Endothelial cell (in vitro differentiated cells): ENCODE results near the gene EFCAB6. TPM values are rescaled to one million over a fixed set of nuclear protein-coding genes. Genes with fewer than 3 reads are reported as not detected.

Source experiments
- DNase-seq: peaks from one replicate; pipeline ENCODE4 v3.0.0; 2021; ENCODE audit warnings: low spot score
- H3K27ac Mint-ChIP-seq: one replicate; pipeline ENCODE4 v1.8.0; 2021; ENCODE audit warnings: mixed read lengths, inconsistent platforms; ENCODE audit not compliant: unreplicated experiment
- H3K27me3 Mint-ChIP-seq: one replicate; pipeline ENCODE4 v1.8.0; 2021; ENCODE audit warnings: mild to moderate bottlenecking, moderate library complexity, mixed read lengths, inconsistent platforms; ENCODE audit not compliant: unreplicated experiment
- H3K36me3 Mint-ChIP-seq: one replicate; pipeline ENCODE4 v1.8.0; 2021; ENCODE audit warnings: mild to moderate bottlenecking, low read depth, mixed read lengths, inconsistent platforms; ENCODE audit not compliant: unreplicated experiment
- H3K4me1 Mint-ChIP-seq: one replicate; pipeline ENCODE4 v1.8.0; 2021; ENCODE audit warnings: mild to moderate bottlenecking, mixed read lengths, inconsistent platforms; ENCODE audit not compliant: unreplicated experiment
- H3K4me3 Mint-ChIP-seq: one replicate; pipeline ENCODE4 v1.8.0; 2021; ENCODE audit warnings: mild to moderate bottlenecking, mixed read lengths, inconsistent platforms; ENCODE audit not compliant: unreplicated experiment
- H3K9me3 Mint-ChIP-seq: one replicate; pipeline ENCODE4 v1.8.0; 2021; ENCODE audit warnings: mixed read lengths, inconsistent platforms; ENCODE audit not compliant: unreplicated experiment
- total RNA-seq: library from RNA; stranded (reverse); fragmentation: NEBNext Ultra II Directional; extraction: Animal tissue kit (Norgen Biotek cat#: 25700); gene quantifications from one replicate; pipeline ENCODE4 v1.2.1, GENCODE V29; 2021; ENCODE audit not compliant: unreplicated experiment
- TF ChIP-seq, protein P1 (sequence below): fragments of 200-600 bp; sonication (generic); IDR thresholded peaks from one replicate; pipeline ENCODE4 v1.5.0; 2021; ENCODE audit warnings: antibody characterized with exemption; ENCODE audit not compliant: unreplicated experiment

Gene EFCAB6
- total RNA-seq, 1 donor from 2014 or later, result 0.69 TPM

DNA sequence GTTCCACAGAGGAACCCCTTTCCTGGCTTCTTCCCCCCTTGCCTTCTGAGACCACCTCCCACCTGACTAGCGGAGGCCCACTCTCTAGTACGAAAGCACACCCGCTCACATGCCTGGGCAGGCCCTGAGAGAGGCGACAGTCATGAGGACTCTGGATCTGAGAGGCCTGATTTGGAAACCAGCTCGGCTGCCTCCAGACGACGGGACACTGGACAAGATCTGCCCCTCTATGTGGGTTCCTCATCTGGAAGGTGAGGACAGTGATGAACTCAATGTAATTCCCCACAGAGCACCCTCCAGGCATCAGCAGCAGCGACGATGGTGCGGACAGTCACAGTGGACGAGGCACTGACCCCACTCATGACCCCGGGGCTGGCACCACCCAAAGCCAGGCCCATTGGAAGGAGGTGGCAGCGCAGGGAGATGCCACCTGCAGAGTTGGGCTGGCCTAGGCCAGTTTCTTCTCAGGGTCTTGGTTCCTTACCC is 42.7 kb upstream of the EFCAB6 start:
- Mint-ChIP-seq H3K9me3 (no peaks in the 10 kb centered on the region), H3K36me3 (peaks cover 12% of the 10 kb centered on the region), H3K4me3 (no peak overlapping the region), H3K27me3 (peaks cover 7% of the 10 kb centered on the region), H3K4me1 (peaks cover 60% of the 10 kb centered on the region), H3K27ac (peak overlapping the region; percentile 22)
- TF ChIP-seq, protein P1, sequence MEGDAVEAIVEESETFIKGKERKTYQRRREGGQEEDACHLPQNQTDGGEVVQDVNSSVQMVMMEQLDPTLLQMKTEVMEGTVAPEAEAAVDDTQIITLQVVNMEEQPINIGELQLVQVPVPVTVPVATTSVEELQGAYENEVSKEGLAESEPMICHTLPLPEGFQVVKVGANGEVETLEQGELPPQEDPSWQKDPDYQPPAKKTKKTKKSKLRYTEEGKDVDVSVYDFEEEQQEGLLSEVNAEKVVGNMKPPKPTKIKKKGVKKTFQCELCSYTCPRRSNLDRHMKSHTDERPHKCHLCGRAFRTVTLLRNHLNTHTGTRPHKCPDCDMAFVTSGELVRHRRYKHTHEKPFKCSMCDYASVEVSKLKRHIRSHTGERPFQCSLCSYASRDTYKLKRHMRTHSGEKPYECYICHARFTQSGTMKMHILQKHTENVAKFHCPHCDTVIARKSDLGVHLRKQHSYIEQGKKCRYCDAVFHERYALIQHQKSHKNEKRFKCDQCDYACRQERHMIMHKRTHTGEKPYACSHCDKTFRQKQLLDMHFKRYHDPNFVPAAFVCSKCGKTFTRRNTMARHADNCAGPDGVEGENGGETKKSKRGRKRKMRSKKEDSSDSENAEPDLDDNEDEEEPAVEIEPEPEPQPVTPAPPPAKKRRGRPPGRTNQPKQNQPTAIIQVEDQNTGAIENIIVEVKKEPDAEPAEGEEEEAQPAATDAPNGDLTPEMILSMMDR, result no peak
- DNase-seq, result no peak

DNA sequence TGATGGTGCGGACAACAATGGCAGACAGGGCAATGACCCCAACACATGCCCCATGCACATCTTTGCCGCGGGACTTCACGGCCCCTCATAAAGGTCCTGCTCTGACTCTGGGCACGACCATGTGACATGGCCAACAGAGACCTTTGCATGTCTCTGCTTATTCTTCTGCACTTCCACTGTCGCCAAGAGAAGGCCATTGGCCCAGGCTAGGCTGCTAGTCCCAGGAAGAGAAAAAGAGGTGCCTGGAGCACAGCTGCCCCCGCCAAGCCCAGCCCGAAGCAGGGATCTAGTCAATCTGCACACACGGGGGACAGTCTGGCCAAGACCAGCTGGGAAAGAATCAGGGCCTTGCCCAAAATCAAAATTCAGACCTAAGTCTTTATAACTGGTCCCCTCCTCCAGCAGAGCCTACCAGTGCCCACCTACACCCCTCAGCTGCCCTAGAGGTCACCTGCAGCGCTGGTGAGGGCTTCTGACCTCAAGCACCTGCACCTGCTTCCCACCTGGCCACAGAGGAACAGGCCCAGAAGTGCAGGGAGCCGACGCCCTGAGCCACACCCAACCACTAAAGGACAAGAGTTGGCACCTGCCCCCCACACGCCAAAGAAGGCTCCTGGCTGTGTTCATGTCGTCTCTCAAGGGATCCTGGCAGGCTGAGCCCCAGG is 42.1 kb upstream of the EFCAB6 start:
- Mint-ChIP-seq H3K4me3 (no peak overlapping the region), H3K4me1 (peaks cover 60% of the 10 kb centered on the region), H3K36me3 (peaks cover 10% of the 10 kb centered on the region), H3K27me3 (peaks cover 9% of the 10 kb centered on the region), H3K9me3 (no peaks in the 10 kb centered on the region), H3K27ac (no peak overlapping the region)
- TF ChIP-seq, protein P1, result no peak
- no peak for DNase-seq

DNA sequence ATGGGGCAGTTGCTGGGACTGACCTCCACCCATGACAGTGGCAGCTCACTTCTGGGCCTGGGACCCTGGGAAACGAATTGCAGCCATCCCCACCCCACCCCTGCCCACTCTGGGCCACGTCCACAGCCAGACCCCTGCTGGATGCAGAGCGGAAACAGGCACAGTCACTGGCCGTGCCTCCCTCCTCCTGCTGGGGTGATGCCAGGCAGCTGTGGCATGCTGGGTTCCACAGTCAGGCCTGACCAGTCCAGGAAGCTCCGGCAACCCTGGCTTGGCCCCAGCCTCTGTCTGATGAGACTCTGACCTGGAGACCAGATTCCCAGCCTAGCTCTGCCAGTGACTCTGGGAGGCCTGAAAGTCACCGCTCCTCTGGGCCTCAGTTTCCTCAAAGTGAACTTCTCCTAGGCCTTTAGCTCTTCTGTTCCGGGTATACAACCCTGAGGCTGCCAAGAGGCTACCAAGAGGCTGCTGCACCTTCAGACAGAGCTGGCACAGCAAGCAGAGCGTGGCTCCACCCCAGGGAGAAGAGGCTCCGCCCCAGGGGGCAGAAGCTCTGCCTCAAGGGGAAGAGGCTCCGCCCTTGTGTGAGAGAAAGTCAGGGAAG is 41.3 kb upstream of the EFCAB6 start:
- Mint-ChIP-seq H3K27me3 (peaks cover 9% of the 10 kb centered on the region), H3K4me3 (no peak overlapping the region)
- DNase-seq, result no peak

DNA sequence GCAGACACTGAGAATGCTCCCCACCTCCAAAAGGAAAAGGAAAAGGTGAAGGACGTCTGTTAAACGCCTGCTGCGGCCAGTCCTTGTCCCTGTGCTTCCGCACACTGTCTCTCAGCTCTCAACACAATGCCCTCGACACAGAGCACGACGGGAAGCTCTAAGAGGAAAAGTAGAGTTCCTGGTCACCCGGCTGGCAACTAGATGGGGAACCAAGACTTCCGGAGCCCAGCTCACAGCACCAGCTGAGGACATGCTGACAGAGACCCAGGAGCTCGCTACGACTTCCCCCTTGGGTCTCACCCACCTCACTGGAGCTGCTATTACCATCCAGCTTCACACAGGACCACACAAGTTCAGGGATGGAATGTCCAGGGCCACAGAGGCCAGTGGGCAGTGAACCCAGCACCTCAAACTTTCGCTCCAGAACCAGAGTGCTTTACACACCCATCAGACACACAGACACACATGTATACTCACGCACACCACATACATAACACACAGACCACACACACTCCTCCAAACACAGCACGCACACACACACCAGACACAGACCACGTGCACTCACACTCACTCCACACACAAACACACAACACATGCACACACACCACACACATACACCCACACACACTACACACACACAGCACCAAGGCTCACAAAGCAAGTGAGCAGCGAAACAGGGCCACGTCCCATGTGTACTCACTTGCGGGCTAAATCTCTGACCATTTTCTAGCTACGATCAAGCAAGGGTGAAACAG is 40.6 kb upstream of the EFCAB6 start:
- H3K9me3 Mint-ChIP-seq, result no peaks in the 10 kb centered on the region
- H3K4me3 Mint-ChIP-seq, result peak overlapping the region; percentile 3
- peaks cover 9% of the 10 kb centered on the region for H3K27me3 Mint-ChIP-seq
- peak overlapping the region; percentile 86 for H3K27ac Mint-ChIP-seq
- H3K4me1 Mint-ChIP-seq, result peaks cover 59% of the 10 kb centered on the region
- peaks cover 5% of the 10 kb centered on the region for H3K36me3 Mint-ChIP-seq
- TF ChIP-seq, protein P1, result no peak
- peak; percentile 34 for DNase-seq

More for the DNA sequence above, 41.3 kb upstream of the EFCAB6 start:
- Mint-ChIP-seq H3K4me1 (peaks cover 59% of the 10 kb centered on the region), H3K9me3 (no peaks in the 10 kb centered on the region), H3K36me3 (peaks cover 5% of the 10 kb centered on the region), H3K27ac (peak overlapping the region; percentile 86)
- TF ChIP-seq, protein P1, result no peak
